ENCODE measurements around the gene MYOF. TPM values are rescaled to one million over a fixed set of nuclear protein-coding genes. Genes with fewer than 3 reads are reported as not detected.
"Not testable (repeated sequence)": the region's sequence is repeated elsewhere in the genome, so short reads cannot be mapped to it uniquely, and the experiment has no call there.

MYOF gene
- total RNA-seq, 1 experiment from 2014 or later: 3.0 TPM

DNA sequence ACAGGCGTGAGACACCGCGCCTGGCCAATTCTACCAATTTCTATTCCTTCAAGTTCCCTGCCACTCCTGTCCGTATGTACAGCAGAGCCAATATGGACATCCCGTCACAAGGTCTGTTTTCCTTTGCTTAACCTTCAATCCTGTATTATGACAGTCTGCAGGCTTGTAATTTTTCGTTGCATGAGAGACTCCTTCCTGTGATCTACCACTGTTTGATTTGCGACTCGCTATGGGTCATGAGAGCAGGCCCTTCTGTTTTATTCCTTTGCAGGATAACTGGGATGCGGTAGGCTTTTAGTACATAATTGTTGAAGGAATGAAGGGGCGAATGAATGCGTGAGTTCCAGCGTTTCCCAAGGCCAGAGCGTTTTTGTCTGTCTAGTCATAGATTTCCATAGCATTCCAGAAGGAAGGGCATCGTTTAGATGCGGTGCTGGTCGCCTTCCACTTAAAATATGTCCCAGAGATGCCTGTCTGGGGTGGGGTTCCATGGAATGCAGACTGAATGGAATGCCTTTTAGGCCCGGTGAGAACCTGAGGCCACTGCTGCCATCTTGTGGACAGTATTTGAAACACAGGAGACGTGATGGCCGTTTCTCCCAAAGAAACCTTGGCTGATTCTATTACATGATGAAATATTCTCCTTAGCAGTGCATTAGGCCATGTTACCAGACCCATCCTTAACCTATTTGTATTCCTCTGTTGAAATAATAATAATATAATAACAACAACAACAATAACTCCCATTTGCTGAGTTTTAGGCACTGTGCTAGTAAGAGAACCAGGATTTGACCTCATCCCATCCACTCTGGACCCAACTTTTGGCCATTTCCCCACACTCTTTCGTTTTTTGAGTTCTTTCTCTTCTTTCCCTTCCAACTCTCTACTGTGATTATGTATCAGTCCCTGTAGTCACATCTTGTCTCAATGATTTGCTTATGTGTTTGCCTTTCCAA, 193.2 kb downstream of the MYOF start:
- peak; percentile 92 for DNase-seq
- Histone ChIP-seq H3K36me3 (replicated peaks; ENCODE audit: control insufficient read depth, insufficient read depth, low read length) (no peaks in the 10 kb centered on the region), H3K4me3 (ENCODE audit: insufficient read depth, low read depth, low read length) (no peak overlapping the region), H3K27me3 (ENCODE audit: control insufficient read depth, insufficient read depth, low read length) (no peaks in the 10 kb centered on the region)

DNA sequence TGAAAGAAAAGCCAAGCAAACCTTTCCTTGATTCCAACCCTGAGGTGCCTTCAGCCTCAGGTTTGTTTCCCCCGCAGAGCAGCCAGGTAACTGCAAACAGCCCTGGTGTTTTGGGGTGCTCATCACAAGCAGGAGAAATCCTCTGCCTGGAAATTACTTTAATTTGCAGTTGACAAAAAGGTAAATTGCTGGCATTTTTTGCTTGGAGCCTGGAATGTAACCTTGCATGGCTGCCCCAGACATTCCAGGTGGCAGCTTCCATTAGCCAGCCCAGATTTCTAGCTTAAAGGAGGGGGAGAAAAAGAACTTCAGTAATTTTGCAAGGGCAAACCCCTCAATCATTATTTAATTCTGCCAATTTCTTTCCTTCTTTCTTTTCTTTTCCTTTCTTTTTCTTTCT, 194.4 kb downstream of the MYOF start:
- DNase-seq: peak; percentile 46
- H3K36me3 ChIP-seq (replicated peaks; ENCODE audit: control insufficient read depth, insufficient read depth, low read length): no peaks in the 10 kb centered on the region
- no peak overlapping the region for H3K4me3 ChIP-seq (ENCODE audit: insufficient read depth, low read depth, low read length)

DNA sequence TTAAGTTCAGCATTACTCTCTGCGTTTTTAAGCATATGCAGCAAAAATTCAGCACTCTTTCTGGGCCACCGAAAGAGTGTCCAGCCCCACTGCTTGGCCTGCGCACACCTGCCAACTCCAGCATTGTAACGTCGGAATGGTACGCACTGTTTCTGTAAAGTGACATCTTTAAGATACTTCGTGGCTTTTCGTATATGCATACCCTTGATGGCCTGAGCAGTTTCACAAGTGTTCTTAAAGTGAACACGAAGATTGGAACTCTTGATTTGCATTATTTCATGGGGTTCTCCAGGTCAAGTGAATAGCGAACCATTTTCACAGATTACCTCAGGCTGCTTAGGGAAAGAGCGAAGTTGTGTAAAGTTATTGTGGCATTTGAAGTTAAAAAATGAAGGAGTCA, 197.9 kb downstream of the MYOF start:
- not testable (repeated sequence) for H3K27me3 ChIP-seq (ENCODE audit: control insufficient read depth, insufficient read depth, low read length); DNase-seq; H3K4me3 ChIP-seq (ENCODE audit: insufficient read depth, low read depth, low read length); H3K36me3 ChIP-seq (replicated peaks; ENCODE audit: control insufficient read depth, insufficient read depth, low read length)

More for the DNA sequence above, 194.4 kb downstream of the MYOF start:
- no peaks in the 10 kb centered on the region for H3K27me3 ChIP-seq (ENCODE audit: control insufficient read depth, insufficient read depth, low read length)

DNA sequence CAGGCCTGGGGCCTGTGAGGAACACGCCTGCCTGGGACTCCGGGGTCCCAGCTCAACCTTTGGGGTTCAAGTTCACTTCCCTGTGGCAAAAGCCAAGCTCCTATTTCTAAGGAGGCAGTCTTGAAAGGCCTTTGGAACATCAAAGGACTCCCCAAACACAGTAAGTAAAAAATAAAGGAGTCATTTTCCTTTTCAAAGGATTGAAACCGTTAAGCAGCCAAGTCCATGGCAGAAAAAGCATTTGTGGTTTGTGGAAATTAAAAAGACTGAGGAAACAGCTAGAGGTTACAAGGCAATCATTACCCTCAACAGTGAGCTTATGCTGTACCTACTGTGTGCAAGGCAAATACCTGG, 200.8 kb downstream of the MYOF start:
- Histone ChIP-seq H3K27me3 (ENCODE audit: control insufficient read depth, insufficient read depth, low read length) (no peaks in the 10 kb centered on the region), H3K4me3 (ENCODE audit: insufficient read depth, low read depth, low read length) (no peak overlapping the region), H3K36me3 (replicated peaks; ENCODE audit: control insufficient read depth, insufficient read depth, low read length) (no peaks in the 10 kb centered on the region)
- DNase-seq: no peak

DNA sequence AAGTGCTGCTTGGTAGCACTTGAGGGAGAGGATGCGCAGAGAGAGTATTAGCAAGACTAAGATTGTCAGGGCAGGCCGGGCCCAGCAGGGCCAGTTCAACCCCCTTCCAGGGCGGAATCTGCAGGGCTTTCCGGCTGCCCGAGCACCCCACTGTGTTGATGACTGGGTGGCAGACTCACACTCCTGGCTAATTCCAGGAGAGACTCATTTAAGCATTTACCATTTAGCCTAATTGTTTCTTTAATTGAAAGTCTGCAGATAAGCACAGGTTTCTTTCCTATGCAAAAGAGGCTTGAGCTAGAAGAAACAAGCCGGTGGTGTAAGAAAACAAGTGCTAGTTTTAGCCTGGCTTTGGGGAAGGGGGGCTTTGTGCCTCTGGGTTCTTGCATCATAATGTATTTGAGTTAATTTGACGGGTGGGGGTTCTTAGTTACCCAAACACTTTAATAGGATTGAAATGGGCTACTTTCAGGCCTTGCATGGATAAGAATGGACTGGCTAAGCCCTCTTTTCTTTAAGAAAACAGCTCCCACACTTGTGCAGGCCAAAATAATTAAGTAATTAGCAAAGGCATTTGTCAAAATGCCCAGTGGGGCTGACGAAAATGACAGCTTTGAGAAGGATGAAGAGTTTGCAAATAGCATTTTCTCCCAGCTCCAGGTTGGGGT, 201.3 kb downstream of the MYOF start:
- peak; percentile 72 for DNase-seq
- H3K27me3 ChIP-seq (ENCODE audit: control insufficient read depth, insufficient read depth, low read length): no peaks in the 10 kb centered on the region
- H3K36me3 ChIP-seq (replicated peaks; ENCODE audit: control insufficient read depth, insufficient read depth, low read length): no peaks in the 10 kb centered on the region
- no peak overlapping the region for H3K4me3 ChIP-seq (ENCODE audit: insufficient read depth, low read depth, low read length)

DNA sequence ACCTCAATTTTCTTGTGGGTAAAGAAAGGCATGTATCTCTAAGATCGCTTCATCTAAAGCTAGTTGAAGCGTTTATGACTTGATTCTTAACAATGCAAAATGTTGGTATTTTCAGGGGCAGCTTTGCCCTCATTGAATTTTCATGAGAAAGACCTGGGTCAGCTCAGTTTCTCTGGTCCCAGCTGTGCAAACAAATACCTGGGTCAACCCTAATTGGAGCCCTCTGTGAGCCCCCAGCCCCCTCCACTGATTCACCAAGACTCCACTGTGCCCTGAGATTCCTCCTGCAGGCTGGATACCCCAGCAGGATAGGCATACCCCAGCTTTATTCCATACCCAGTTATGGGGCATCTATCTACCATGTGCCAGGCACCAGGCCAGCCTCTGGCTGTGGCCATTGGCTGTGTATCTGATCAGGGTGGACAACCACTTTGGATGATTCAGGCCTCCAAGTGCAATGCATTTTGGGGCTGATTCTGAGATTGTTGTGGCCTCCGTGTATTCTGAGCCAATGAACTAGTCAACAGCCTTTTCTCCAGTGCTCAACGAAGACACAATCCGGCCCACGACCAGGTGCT, 201.9 kb downstream of the MYOF start:
- DNase-seq: peak; percentile 49
- no peaks in the 10 kb centered on the region for H3K36me3 ChIP-seq (replicated peaks; ENCODE audit: control insufficient read depth, insufficient read depth, low read length)
- no peak overlapping the region for H3K4me3 ChIP-seq (ENCODE audit: insufficient read depth, low read depth, low read length)
- H3K27me3 ChIP-seq (ENCODE audit: control insufficient read depth, insufficient read depth, low read length): no peaks in the 10 kb centered on the region

DNA sequence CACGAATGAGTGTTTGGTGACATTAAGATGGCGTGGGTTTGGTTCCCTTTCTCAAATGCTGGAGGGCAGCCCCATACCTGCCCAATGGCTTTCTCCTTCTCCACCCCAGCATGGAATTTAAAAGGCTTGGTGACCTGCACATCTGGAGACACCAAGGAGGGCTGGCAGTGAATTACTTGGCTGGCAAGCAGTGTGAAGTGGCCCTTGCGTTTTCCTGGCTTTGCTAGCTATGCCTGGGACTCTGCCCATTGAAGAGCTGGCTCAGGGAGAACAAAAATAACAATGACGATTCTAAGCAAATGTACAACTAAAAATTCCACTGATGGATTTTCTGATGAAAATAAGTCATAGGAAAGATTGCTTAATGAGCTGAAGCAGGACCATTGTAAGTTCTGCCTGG, 204.8 kb downstream of the MYOF start:
- no peaks in the 10 kb centered on the region for H3K36me3 ChIP-seq (replicated peaks; ENCODE audit: control insufficient read depth, insufficient read depth, low read length)
- no peaks in the 10 kb centered on the region for H3K27me3 ChIP-seq (ENCODE audit: control insufficient read depth, insufficient read depth, low read length)
- DNase-seq: no peak
- H3K4me3 ChIP-seq (ENCODE audit: insufficient read depth, low read depth, low read length): no peak overlapping the region

DNA sequence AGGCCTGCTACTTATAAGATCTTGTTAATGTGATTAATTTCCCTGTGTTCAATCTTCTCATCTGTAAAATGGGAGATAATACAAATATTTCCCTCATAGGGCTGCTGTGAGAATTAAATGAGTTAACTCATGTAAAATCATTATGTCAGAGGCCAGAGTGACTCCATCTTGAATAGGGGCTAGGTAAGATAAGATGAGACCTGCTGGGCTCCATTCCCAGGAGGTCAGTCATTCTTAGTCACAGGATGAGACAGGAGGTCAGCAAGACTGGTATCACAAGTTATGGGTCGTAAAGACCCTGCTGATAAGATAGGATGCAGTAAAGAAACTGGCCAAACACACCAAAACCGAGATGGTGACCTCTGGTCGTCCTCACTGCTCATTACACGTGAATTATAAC, 207.7 kb downstream of the MYOF start:
- Histone ChIP-seq H3K4me3 (ENCODE audit: insufficient read depth, low read depth, low read length) (no peak overlapping the region), H3K36me3 (replicated peaks; ENCODE audit: control insufficient read depth, insufficient read depth, low read length) (no peaks in the 10 kb centered on the region), H3K27me3 (ENCODE audit: control insufficient read depth, insufficient read depth, low read length) (no peaks in the 10 kb centered on the region)
- no peak for DNase-seq

DNA sequence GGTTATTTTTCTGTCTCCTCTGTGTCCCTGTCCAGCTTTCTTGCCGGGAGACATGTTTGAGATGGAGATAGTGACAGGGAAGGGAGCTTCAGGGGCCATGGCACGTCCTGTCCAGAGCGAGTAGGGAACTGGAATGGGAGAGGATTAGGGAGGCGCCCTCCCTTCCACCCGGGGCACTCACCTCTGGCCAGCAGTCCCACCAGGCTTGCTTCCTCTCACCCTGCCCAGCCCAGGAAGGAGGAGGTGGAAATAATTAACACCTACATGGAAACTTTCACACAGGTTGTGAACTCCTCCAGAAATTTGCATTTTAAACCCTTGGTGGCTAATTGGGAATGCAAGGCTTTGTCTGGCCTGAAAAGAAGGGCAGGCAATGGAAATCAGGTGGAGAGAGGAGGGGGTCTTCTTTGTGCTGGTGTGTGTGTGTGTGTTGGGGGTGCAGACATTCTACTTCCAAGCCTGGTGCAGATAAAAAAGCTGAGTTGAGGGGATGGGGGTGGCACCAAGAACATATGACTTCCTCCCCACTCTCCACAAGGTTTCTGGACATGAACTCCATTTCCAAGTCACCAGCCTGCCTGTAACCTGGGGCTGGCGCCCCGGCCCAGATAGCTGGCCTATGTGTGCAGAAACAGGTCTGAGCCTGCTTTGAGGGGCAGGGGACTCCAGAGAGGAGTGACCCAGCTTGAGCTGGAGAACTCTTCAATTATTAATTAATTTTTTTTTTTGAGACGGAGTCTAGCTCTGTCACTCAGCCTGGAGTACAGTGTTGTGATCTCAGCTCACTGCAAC, 209.1 kb downstream of the MYOF start:
- H3K36me3 ChIP-seq (replicated peaks; ENCODE audit: control insufficient read depth, insufficient read depth, low read length): no peaks in the 10 kb centered on the region
- DNase-seq: peak; percentile 56
- H3K4me3 ChIP-seq (ENCODE audit: insufficient read depth, low read depth, low read length): no peak overlapping the region
- H3K27me3 ChIP-seq (ENCODE audit: control insufficient read depth, insufficient read depth, low read length): no peaks in the 10 kb centered on the region

DNA sequence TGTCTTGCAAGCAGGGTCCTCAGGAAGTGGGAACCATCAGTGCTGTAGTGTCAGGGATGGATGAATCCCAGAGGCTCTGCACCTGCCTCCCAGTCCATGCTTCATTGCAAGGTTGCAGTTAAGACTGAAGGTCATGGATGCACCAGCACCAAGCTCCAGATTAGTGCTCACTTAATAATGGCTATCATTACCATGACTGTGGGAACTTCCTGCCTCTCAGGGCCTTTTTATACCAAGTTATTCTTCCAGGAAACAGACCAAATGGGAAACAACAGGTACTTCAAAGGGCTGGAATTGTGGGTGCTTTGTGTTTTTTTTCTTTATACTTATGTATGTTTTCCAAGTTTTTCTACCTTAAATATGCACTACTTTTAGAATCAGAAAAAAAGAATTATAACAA, 210.8 kb downstream of the MYOF start:
- Histone ChIP-seq H3K4me3 (ENCODE audit: insufficient read depth, low read depth, low read length) (no peak overlapping the region), H3K27me3 (ENCODE audit: control insufficient read depth, insufficient read depth, low read length) (no peaks in the 10 kb centered on the region), H3K36me3 (replicated peaks; ENCODE audit: control insufficient read depth, insufficient read depth, low read length) (no peaks in the 10 kb centered on the region)
- no peak for DNase-seq

DNA sequence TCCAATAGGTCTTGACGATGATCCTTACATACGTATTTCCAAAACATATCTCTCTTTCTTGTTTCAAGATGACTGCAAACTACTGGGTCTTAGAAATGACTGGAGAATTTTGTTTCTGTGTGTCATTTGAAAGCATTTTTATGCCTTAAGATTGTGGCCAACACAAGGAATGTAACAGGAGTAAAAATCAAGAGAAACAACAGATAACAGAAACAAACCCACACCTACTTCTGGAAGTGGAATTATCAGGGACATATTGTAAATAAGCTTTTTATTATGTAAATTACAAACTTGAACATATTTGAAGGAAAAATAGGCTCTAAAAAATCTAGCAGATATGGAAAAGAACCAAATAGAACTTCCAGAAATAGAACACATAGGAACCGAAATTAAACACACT, 212.9 kb downstream of the MYOF start:
- no peak for DNase-seq
- no peak overlapping the region for H3K4me3 ChIP-seq (ENCODE audit: insufficient read depth, low read depth, low read length)
- no peaks in the 10 kb centered on the region for H3K36me3 ChIP-seq (replicated peaks; ENCODE audit: control insufficient read depth, insufficient read depth, low read length)
- H3K27me3 ChIP-seq (ENCODE audit: control insufficient read depth, insufficient read depth, low read length): no peaks in the 10 kb centered on the region

DNA sequence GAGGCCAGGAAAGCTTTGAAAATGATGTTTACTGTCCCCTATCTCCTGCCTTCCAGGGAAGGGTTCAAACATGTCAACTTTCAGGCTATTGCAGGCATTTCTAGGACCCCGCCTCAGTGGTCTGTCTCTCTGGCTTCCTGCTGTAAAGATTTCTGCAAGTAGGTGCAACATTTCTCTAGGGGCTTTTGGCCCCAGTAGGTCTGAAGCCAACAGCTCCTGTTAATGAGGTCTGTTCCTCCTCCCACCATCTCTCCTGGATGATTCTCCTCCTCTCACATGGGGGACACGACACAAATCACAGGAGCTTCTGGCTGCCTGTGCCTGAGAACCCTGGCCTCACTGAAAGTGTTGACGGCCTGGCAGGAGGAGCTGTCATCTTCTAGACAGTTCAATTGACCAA, 214.1 kb downstream of the MYOF start:
- Histone ChIP-seq H3K27me3 (ENCODE audit: control insufficient read depth, insufficient read depth, low read length) (no peaks in the 10 kb centered on the region), H3K4me3 (ENCODE audit: insufficient read depth, low read depth, low read length) (no peak overlapping the region), H3K36me3 (replicated peaks; ENCODE audit: control insufficient read depth, insufficient read depth, low read length) (no peaks in the 10 kb centered on the region)
- no peak for DNase-seq

DNA sequence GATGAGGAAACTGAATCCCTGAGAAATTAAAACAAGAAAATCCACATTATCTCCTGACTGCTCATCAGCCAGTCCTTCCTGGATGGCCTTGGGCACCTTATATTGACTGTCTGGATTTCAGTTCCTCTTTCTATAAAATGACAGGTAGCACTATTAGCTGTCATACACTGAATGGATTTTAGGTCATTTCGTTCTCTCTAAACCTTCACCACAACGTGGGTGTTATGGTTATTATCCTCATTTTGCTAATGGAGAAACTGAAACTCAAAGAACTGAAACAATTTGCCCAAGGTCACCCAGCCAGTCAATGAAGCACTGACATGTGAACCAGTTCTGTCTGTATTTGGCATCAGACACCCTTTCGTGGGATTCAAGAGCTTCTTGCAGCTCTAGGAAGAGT, 214.6 kb downstream of the MYOF start:
- H3K36me3 ChIP-seq (replicated peaks; ENCODE audit: control insufficient read depth, insufficient read depth, low read length): no peaks in the 10 kb centered on the region
- no peaks in the 10 kb centered on the region for H3K27me3 ChIP-seq (ENCODE audit: control insufficient read depth, insufficient read depth, low read length)
- no peak for DNase-seq
- H3K4me3 ChIP-seq (ENCODE audit: insufficient read depth, low read depth, low read length): no peak overlapping the region

DNA sequence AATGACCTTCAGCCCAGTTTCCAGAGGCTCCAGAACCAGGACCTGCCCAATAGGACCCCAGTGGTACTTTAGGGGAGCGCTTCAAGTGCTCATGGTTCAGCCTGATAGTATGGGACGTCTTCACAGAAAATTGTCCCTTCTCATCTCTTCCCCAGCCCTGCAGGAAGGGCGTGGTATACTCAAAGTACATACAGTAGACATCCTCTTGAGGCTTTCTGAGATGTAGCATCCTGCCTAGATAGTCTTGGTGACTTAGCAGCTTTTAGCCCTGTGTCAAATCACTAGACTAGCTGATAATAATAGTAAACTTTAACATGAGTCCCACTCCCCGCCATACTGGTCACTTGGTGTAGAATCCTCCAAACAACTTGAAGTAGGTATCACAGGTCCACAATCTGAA, 215.3 kb downstream of the MYOF start:
- no peaks in the 10 kb centered on the region for H3K27me3 ChIP-seq (ENCODE audit: control insufficient read depth, insufficient read depth, low read length)
- H3K4me3 ChIP-seq (ENCODE audit: insufficient read depth, low read depth, low read length): no peak overlapping the region
- no peaks in the 10 kb centered on the region for H3K36me3 ChIP-seq (replicated peaks; ENCODE audit: control insufficient read depth, insufficient read depth, low read length)
- no peak for DNase-seq
